SH-SY5Y (cell line): ENCODE measurements around the gene NGEF.

ENCODE experiments used
- GATA2 ChIP-seq: IDR thresholded peaks from 2 replicates; pipeline ENCODE4 v1.6.1; 2011; ENCODE audit warnings: mild to moderate bottlenecking, low read depth, low read length
- GATA3 ChIP-seq: IDR thresholded peaks from 2 replicates; pipeline ENCODE4 v1.6.1; 2011; ENCODE audit warnings: low read depth, mild to moderate bottlenecking, low read length, moderate library complexity

DNA sequence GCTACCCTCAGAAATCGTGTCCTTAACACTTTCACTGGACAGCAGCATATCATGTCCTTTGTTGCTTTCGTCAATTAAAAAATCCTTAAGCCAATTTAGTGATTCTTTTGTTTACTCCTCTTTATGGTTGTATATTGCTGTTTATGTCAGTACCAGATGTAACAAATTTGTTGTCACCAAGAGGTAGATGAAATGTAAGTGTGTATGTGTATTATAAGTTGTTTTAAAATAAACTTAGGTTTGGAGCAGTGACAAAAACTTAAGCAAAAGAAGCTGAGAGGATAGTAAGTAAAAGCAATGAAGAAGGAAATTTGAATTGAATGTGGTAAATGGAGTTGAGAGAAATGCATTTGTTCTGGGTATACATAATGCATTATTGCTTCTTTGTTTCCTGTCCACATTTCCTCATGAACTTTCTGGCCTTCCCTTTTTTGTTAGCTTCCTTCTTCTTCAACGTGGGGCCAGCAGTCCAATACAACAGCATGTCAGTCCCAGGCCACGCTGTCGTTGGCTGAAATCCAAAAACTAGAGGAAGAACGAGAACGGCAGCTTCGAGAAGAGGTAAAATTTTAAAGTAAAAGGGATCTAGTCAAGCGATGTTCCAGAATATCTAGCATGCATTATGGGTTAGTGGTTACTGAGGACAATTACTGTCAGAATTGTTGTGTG, 173.5 kb downstream of the NGEF start:
- no peak for TF ChIP-seq GATA3
- no peak for TF ChIP-seq GATA2
